ENCODE results near the gene MTCH1. TPM values are rescaled to one million over a fixed set of nuclear protein-coding genes. Genes with fewer than 3 reads are reported as not detected.

The MTCH1 gene
- total and polyA plus RNA-seq, 9 of the 15 experiments (the other 6 are each of a cell fraction or from before 2014, with no cell fraction given) = 7.9 to 161 (median 118) TPM

DNA sequence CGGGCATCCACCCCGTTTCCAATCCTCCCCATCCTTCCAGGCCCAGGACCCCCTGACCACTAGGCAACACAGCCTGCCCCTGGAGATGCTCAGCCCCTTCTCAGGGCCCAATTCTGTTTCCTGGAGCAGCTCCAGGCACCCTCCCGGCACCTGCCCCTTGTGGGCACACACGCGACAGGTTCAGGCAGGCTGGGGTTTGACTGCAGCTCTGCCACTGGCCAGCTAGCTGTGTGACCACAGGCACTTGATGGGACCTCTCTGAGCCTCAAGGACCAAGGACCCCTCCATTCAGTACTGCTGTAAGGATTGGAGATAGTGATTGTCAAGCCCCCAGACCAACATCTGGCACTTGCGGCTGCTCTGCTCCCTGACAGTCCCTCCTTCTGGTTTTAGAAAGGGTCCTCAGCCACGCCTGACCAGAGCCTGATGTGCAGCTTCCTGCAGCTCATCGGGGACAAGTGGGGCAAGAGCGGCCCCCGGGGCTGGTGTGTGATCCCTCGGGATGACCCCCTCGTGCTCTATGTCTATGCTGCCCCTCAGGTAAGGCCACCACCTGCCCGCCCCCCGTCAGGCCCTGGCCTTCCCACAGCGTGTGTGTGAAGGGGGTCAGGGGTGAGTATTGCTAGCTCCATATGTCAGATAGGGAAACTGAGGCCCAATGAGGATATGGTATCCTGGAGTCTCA is 41.2 kb upstream of the MTCH1 start:
- Histone ChIP-seq H3K9ac (ENCODE audit: insufficient read depth in 1 of 2, low read depth in 2 of 2, low read length in 2 of 2) (peak overlapping the region in 1 of 2 experiments; percentile 51; a peak in 2 of 4 replicates), H3K36me3 (ENCODE audit: control insufficient read depth, insufficient read depth, low read length) (no peaks in the 10 kb centered on the region), H2AFZ (ENCODE audit: low read depth, low read length) (no peak overlapping the region), H3K4me1 (replicated peaks in 1 of 2; ENCODE audit: control insufficient read depth in 2 of 2, insufficient read depth in 2 of 2, low read length in 2 of 2) (peaks cover 4 to 52% of the 10 kb centered on the region in 2 experiments; a peak in 4 of 5 replicates), H3K27ac (ENCODE audit: extremely low read depth, low read depth, low read length) (no peak overlapping the region), H3K79me2 (ENCODE audit: control insufficient read depth, insufficient read depth, low read length) (no peaks in the 10 kb centered on the region), H3K4me2 (ENCODE audit: insufficient read depth, low read length) (no peak overlapping the region), H3K9me3 (replicated peaks; ENCODE audit: control insufficient read depth, insufficient read depth, low read depth, low read length) (peaks cover 12% of the 10 kb centered on the region), H3K4me3 (no peak overlapping the region), H3K9me1 (ENCODE audit: control insufficient read depth, insufficient read depth, low read length) (no peaks in the 10 kb centered on the region), H4K20me1 (replicated peaks; ENCODE audit: control insufficient read depth, insufficient read depth, low read length) (no peaks in the 10 kb centered on the region), H3K27me3 (ENCODE audit: control insufficient read depth in 2 of 2, insufficient read depth in 2 of 2, low read length in 2 of 2) (no peaks in the 10 kb centered on the region)
- WGBS (ENCODE audit: insufficient coverage, low coverage, missing lambda C conversion rate) = 85% methylated on average over 15 of the region's 15 CpGs
- no peak for ATAC-seq
- no peak for DNase-seq (ENCODE audit: extremely low read depth in 1 of 4, low spot score in 3 of 4)
- BruUV-seq (replicated peaks) = no TSS peak
- TF ChIP-seq ZKSCAN3 (CRISPR knock-in tag; IDR thresholded peaks at IDR 0.05) = no peak
- no peak for TF ChIP-seq MAZ (CRISPR knock-in tag; conservative IDR thresholded peaks at IDR 0.05 in 1 of 2, IDR thresholded peaks at IDR 0.05 in 1 of 2)
- TF ChIP-seq NFIC (IDR thresholded peaks at IDR 0.05) = 0 out of 2 replicates have a peak, but pooled peaks have one; percentile 5
- TF ChIP-seq, protein P1, sequence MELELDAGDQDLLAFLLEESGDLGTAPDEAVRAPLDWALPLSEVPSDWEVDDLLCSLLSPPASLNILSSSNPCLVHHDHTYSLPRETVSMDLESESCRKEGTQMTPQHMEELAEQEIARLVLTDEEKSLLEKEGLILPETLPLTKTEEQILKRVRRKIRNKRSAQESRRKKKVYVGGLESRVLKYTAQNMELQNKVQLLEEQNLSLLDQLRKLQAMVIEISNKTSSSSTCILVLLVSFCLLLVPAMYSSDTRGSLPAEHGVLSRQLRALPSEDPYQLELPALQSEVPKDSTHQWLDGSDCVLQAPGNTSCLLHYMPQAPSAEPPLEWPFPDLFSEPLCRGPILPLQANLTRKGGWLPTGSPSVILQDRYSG (tag; conservative IDR thresholded peaks at IDR 0.05; ENCODE audit: low read depth) = no peak
- TF ChIP-seq ZNF584 (CRISPR knock-in tag; IDR thresholded peaks at IDR 0.05; ENCODE audit: low read depth) = no peak
- peak; percentile 35 for TF ChIP-seq ZFP36 (IDR thresholded peaks at IDR 0.05; ENCODE audit: low read depth, low read length, partially characterized antibody)
- in situ Hi-C loops (cut with MboI) (loop anchor here (10.0 kb wide), 1 partner anchor 148 kb away; the partner anchor contains the start of gene PIM1), intact Hi-C loops (cut with micrococcal nuclease) (loop anchor here (10.0 kb wide), 2 partner anchors 458 to 668 kb away; partner anchors contain the start of gene MDGA1)
- ChIA-PET POLR2A (interaction anchor here (0.6 to 7.6 kb wide), 9 partner anchors 9 to 281 kb away, joined by 3 to 128 read pairs (median 3); partner anchors contain the start of gene PIM1), CTCF (ENCODE audit: low intra/inter-chr PET ratio) (interaction anchor here (0.5 to 4.3 kb wide), 3 partner anchors 145 to 378 kb away, joined by 4 to 91 read pairs (median 77); partner anchors contain the start of gene PIM1)
- FAIRE-seq = no peak
